NCI-H1092 (cell line): ENCODE results near the gene ZP1.

Source experiments
- DNase-seq: peaks from one replicate; lab custom pipeline; 2025; lab: John Stamatoyannopoulos, UW

The ZP1 gene

GRCh38 chr11:60844045-60844869, 23.1 kb upstream of the ZP1 start:
- no peak for DNase-seq

GRCh38 chr11:60844870-60845221, 22.5 kb upstream of the ZP1 start:
- DNase-seq, result no peak

GRCh38 chr11:60845338-60845737, 22.0 kb upstream of the ZP1 start:
- DNase-seq, result no peak

GRCh38 chr11:60847281-60847680, 20.1 kb upstream of the ZP1 start:
- no peak for DNase-seq

- no peak for DNase-seq
These were observed 19.4 kb upstream of the ZP1 start for GRCh38 chr11:60847896-60848295.

- no peak for DNase-seq
These were observed 18.6 kb upstream of the ZP1 start for GRCh38 chr11:60848714-60849151.

GRCh38 chr11:60849641-60850520, 17.5 kb upstream of the ZP1 start:
- no peak for DNase-seq

- DNase-seq, result no peak
These were observed 15.8 kb upstream of the ZP1 start for GRCh38 chr11:60851327-60852104.

- DNase-seq, result no peak
These were observed 15.0 kb upstream of the ZP1 start for GRCh38 chr11:60852117-60852981.

GRCh38 chr11:60852982-60853950, 14.1 kb upstream of the ZP1 start:
- DNase-seq, result no peak

GRCh38 chr11:60854140-60854846, 13.0 kb upstream of the ZP1 start:
- DNase-seq, result no peak

GRCh38 chr11:60854847-60855725, 12.3 kb upstream of the ZP1 start:
- DNase-seq, result no peak

- DNase-seq, result no peak
These were observed 11.4 kb upstream of the ZP1 start, which contains the start of gene PTGDR2 for GRCh38 chr11:60855726-60856633. TSS of gene PTGDR2 (minus strand) at chr11:60855950. CDS start at chr11:60853722, 2,228 bp downstream.

- DNase-seq, result no peak
These were observed 9.7 kb upstream of the ZP1 start for GRCh38 chr11:60857378-60858232.

- no peak for DNase-seq
These were observed 9.1 kb upstream of the ZP1 start for GRCh38 chr11:60858236-60858635.

GRCh38 chr11:60858731-60859464, 8.4 kb upstream of the ZP1 start:
- no peak for DNase-seq
